GM18505 (cell line): Measurements from ENCODE around the gene GCNT2.
"Not testable (repeated sequence)": the region's sequence is repeated elsewhere in the genome, so short reads cannot be mapped to it uniquely, and the experiment has no call there.

Experiments used
- ATAC-seq: cut with Tn5 transposase; IDR thresholded peaks from one replicate; pipeline ENCODE4 v1.9.1; 2021; ENCODE audit not compliant: unreplicated experiment
- POLR2A ChIP-seq: IDR thresholded peaks from 4 replicates; pipeline ENCODE4 v1.6.1; 2011; ENCODE audit warnings: borderline replicate concordance; ENCODE audit not compliant: insufficient read depth, insufficient read length; ENCODE audit errors: extremely low read depth

Gene GCNT2

GRCh38 chr6:10603219-10603618 lies 82.1 kb downstream of the GCNT2 start:
- no peak for ATAC-seq
- TF ChIP-seq POLR2A: no peak

- ATAC-seq: no peak
- no peak for TF ChIP-seq POLR2A
Observed at GRCh38 chr6:10609038-10609437, 87.9 kb downstream of the GCNT2 start.

- no peak for TF ChIP-seq POLR2A
- no peak for ATAC-seq
Observed at GRCh38 chr6:10610289-10610688, 89.1 kb downstream of the GCNT2 start.

GRCh38 chr6:10612161-10612560 lies 91.0 kb downstream of the GCNT2 start:
- no peak for TF ChIP-seq POLR2A
- ATAC-seq: no peak

GRCh38 chr6:10613077-10613476 lies 91.9 kb downstream of the GCNT2 start:
- TF ChIP-seq POLR2A: no peak
- no peak for ATAC-seq

GRCh38 chr6:10613723-10614122 lies 92.6 kb downstream of the GCNT2 start:
- no peak for ATAC-seq
- no peak for TF ChIP-seq POLR2A

- ATAC-seq: no peak
- no peak for TF ChIP-seq POLR2A
Observed at GRCh38 chr6:10615675-10616074, 94.5 kb downstream of the GCNT2 start.

GRCh38 chr6:10616266-10616665 lies 95.1 kb downstream of the GCNT2 start:
- ATAC-seq: not testable (repeated sequence)

- ATAC-seq: no peak
- TF ChIP-seq POLR2A: no peak
Observed at GRCh38 chr6:10617008-10617696, 96.0 kb downstream of the GCNT2 start.

GRCh38 chr6:10618409-10618808 lies 97.3 kb downstream of the GCNT2 start:
- no peak for TF ChIP-seq POLR2A
- no peak for ATAC-seq

GRCh38 chr6:10621213-10621612 lies 100.1 kb downstream of the GCNT2 start:
- no peak for ATAC-seq
- no peak for TF ChIP-seq POLR2A

- TF ChIP-seq POLR2A: no peak
- no peak for ATAC-seq
Observed at GRCh38 chr6:10621847-10622246, 100.7 kb downstream of the GCNT2 start.

- ATAC-seq: no peak
- no peak for TF ChIP-seq POLR2A
Observed at GRCh38 chr6:10624836-10625235, 103.7 kb downstream of the GCNT2 start.

- ATAC-seq: no peak
- TF ChIP-seq POLR2A: no peak
Observed at GRCh38 chr6:10626154-10626741, 105.1 kb downstream of the GCNT2 start.
